HCEC 1CT (cell line): ENCODE measurements around the gene LY6G6F.
"Not testable (repeated sequence)": the region's sequence is repeated elsewhere in the genome, so short reads cannot be mapped to it uniquely, and the experiment has no call there.

Source experiments
- DNase-seq: peaks from one replicate; pipeline ENCODE4 v3.0.0-alpha.2; 2017

The LY6G6F gene

GRCh38 chr6:31705931-31706330 lies 735 bp upstream of the LY6G6F start:
- no peak for DNase-seq

DNA sequence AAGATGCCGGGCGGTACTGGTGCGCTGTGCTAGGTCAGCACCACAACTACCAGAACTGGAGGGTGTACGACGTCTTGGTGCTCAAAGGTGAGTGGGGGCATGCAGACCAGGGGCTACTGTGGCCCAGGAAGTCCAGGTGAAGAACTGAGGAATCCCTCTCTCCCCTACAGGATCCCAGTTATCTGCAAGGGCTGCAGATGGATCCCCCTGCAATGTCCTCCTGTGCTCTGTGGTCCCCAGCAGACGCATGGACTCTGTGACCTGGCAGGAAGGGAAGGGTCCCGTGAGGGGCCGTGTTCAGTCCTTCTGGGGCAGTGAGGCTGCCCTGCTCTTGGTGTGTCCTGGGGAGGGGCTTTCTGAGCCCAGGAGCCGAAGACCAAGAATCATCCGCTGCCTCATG lies 1.0 kb downstream of the LY6G6F start:
- no peak for DNase-seq

GRCh38 chr6:31708224-31708623 lies 1.6 kb downstream of the LY6G6F start:
- no peak for DNase-seq

- not testable (repeated sequence) for DNase-seq
Measured at GRCh38 chr6:31709157-31709556, 2.5 kb downstream of the LY6G6F start.

DNA sequence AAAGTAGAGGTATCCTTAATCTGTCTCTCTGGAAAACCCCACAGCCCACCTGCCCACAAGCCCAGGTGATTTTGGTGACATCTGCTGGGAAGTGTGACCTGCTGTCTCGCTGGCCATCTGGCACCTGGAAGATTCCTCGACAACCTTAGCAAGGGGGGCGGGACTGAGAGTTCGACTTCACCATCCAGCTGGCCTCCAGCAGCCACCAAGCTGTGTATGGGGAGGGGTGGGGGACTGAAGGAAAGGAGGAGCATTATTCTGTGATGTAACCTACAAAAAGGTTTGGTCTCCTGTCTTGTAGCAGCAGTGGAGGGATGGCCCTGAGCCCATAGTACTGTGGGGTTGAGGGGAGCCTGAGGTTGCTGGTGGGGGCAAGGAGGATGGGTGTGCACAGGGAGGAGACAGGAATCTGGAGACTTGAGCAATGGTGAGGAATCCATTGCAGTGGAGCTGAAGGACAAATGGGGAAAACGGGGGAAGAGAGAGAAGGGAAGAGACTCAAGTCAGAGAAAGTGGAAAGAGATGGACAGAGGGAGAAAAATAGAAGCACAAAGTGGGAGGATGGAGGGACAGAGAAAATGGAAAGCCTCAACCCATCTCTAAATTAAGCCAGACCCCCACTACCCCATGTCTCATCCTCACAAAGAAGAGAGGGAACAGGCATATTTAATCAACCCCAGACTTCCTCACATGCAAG lies 4.0 kb downstream of the LY6G6F start:
- no peak for DNase-seq

- no peak for DNase-seq
Measured at GRCh38 chr6:31711233-31711632, 4.6 kb downstream of the LY6G6F start.

- no peak for DNase-seq
Measured at GRCh38 chr6:31712296-31712695, 5.6 kb downstream of the LY6G6F start.

DNA sequence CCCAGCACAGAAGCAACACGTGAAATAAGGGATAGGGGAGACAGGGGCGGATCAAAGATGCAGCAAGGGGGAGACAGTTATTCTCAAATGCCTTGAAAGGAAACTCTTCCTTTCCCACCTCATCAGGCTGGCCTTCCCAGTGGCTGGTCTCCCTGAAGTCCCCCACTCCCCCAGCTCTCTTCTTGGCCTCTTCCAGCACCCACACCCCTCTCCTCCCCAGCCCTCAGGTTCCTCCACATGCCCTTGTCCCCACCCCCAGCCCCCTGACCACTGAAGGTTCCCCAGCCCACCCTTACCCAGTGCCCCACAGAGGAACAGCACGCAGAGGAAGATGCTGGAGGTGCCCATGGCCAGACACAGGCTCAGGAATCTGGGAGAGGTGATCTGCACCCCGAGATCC lies 6.8 kb downstream of the LY6G6F start:
- no peak for DNase-seq

GRCh38 chr6:31713991-31714684 lies 7.5 kb downstream of the LY6G6F start:
- DNase-seq: no peak

GRCh38 chr6:31715022-31715958 lies 8.6 kb downstream of the LY6G6F start, which contains the start of gene LY6G6D:
LY6G6D (plus strand) TSS chr6:31715348; CDS start chr6:31715356, 8 bp downstream.
- DNase-seq: no peak

DNA sequence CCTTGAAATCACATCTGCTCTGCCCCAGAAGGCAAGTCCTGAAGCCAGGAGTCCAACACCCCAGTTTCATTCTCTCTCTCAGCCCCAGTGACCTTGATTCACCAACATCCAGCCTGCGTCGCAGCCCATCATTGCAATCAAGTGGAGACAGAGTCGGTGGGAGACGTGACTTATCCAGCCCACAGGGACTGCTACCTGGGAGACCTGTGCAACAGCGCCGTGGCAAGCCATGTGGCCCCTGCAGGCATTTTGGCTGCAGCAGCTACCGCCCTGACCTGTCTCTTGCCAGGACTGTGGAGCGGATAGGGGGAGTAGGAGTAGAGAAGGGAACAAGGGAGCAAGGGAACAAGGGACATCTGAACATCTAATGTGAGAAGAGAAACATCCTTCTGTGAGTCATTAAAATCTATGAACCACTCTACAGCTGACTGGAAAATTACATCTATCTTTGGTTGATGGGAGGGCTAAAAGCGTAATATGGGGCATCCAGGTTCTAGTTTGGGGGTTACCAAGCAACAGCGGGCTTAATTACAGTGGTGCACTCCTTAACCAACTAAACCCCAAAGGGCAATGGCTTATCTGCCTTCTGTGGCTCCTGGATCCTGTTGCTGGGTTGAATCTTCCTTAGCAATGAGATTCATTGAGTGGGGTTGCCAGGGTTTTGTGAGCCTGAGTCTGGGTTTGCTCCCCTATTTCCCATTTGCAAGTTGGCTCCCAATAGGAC lies 11.0 kb downstream of the LY6G6F start:
- no peak for DNase-seq

- no peak for DNase-seq
Measured at GRCh38 chr6:31718265-31718664, 11.6 kb downstream of the LY6G6F start.

DNA sequence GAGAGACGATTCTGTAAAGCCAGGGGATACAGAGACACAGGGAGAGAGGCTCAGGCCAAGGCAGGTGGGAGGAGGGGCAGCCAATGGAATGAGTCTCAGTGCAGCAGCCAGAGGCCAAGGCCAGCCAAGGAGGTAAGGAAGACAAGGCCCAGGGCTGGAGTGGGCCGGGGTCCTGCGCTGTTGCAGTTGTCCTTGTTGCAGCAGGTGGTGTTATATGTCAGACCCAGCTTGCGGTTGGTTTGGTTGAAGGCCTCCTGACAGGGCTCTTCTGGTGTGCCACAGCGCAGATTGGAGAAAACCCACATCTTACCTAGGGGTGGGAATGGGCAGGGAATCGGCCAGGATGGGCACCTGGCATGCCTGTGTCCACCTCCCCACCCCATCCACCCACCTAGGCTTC lies 12.3 kb downstream of the LY6G6F start:
- DNase-seq: no peak

DNA sequence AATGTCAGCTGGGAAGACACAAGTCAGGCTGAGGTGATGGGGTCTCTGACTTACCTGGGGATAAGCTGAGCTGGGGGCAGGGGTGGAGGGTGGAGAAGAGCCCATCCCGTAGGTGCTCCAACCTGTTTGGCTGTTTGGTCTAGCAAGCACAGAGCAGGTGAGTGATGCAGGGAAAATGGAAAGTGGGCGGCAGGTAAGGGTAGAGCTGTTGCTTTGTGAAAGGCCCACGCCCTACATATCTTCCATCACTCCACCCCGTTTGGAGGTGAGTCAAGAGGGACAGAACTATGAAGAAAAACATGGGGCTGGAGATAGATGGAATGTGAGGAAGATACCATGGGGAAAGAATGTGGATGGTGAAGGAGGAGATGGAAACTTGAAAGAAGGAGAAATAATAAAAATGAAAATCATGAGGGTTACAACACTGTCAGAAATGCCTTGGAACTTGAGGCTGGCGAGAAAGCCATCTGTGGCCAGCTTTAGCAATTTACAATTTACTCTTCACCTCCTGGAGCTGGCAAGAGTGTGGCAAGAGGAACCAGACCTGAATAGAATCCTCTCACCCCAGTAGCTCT lies 13.6 kb downstream of the LY6G6F start:
- no peak for DNase-seq

- no peak for DNase-seq
Measured at GRCh38 chr6:31721351-31722020, 14.8 kb downstream of the LY6G6F start, which contains the start of gene LY6G6C. LY6G6C (minus strand) TSS chr6:31721746; CDS start chr6:31721679, 67 bp downstream.

- DNase-seq: no peak
Measured at GRCh38 chr6:31722173-31722572, 15.5 kb downstream of the LY6G6F start.

DNA sequence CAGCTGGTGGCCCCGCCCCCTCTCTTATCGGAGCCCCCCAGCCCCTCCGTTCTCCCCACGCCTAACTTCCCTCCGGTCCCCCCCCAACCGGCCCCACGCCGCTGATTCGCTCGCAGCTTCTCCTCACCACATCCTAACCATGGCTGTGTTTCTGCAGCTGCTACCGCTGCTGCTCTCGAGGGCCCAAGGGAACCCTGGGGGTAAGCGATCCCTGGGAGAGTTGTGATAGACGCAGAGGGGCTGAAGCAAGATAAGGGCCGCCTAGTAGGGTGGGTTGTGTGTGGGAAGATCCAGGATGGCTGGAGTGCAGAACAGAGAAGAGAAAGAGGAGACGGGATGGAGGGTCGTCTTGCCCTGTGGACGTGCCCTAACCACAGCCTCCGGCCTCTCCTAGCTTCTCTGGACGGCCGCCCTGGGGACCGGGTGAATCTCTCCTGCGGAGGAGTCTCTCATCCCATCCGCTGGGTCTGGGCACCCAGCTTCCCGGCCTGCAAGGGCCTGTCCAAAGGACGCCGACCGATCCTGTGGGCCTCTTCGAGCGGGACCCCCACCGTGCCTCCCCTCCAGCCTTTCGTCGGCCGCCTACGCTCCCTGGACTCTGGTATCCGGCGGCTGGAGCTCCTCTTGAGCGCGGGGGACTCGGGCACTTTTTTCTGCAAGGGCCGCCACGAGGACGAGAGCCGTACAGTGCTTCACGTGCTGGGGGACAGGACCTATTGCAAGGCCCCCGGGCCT lies 16.7 kb downstream of the LY6G6F start, which contains the start of gene MPIG6B:
Gene MPIG6B, plus strand, starts transcription at position 129 of the 735 bp plus-strand sequence. Its CDS starts 11 bp downstream, at position 140.
- DNase-seq: no peak

- no peak for DNase-seq
Measured at GRCh38 chr6:31723980-31724691, 17.5 kb downstream of the LY6G6F start.

DNA sequence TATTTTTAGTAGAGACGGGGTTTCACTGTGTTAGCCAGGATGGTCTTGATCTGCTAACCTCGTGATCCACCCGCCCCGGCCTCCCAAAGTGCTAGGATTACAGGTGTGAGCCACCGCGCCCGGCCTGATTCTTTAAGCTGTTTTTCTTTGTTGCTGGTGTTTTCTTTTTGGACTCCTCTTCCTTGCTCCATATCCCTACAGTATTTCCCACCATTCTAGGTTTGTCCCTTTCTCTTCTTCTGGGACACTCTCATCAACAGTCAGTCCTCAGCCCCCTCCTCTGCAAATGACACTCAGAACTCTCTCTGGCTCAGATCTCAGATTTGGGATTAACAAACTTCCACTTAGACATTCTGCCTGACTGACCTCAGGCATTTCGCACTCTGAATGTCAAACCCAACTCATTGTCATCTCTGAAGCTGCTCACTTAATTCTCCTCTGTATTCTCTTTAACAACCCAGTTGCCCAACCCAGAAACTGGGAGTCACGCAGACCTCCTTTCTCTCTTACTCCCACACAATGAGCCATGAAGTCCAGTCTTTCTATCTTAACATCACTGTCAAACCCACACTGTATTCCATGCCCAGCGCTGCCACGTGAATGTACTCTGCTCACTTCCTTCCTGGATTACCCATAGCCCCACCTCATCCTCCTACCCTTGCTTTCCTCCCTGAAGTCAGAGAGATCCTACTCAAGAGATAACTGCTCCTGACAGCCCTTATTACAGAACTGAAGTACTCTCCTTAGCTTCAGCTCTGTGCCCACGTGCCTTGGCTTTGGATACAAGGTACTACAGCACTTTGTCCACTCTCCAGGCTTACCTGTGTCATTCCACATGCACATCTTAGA lies 19.1 kb downstream of the LY6G6F start:
- no peak for DNase-seq
